IPS DF 4.7 (cell line): ENCODE measurements around the gene CHN2.
A peak's percentile ranks its signal among the peaks of the same experiment; 100 is the strongest.

Experiments used
- DNase-seq: peaks from one replicate; pipeline ENCODE4 v3.0.0-alpha.2; 2013; ENCODE audit warnings: low spot score; ENCODE audit errors: extremely low read depth

CHN2 gene

DNA sequence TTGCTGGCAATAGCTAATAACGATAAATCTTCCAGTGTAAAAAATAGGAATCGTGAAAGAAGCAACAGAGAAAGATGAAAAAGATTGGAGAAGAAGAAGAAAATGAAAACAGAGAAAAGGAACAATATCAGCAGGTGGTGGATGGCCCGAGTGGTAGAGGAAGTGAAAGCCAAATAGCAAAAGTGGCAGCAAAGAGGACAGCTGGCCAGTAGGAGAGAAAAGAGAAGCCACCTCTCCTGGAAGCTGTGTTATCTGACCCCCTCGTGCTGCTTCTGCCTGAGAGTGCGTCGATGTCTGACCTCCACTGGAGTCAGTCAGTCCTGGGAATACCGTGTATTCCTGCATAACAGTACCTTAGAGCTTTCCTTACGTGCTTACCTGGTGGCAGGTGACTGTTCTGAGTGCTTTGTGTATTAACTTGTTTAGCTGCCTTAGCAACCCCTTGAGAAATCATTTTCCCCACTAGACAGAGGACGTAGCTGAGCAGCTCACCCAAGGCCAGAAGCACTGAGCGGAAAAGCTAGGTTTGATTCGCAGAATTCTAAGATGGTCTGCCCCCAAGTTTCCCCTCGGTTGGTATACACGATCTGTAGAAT, 88.3 kb downstream of the CHN2 start:
- no peak for DNase-seq

- DNase-seq: no peak
Measured at GRCh38 chr7:29284696-29285443, 90.3 kb downstream of the CHN2 start.

DNA sequence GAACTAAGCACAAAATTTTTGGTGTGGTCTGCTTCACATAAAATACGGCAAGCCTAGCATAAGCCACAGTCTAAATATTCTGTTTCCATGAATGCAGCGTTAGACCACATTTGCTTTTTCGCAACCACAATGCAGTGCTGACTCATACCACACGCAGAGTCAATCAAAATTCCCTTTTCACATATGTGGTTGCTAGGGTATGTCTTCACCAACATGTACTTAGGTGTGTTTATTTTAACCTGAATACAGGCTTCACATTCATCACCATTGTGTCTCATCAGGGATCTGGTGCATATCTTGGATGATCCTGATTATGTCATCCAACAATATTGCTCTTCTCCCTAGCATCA, 90.8 kb downstream of the CHN2 start:
- DNase-seq: no peak

- DNase-seq: no peak
Measured at GRCh38 chr7:29285861-29286260, 91.3 kb downstream of the CHN2 start.

GRCh38 chr7:29287366-29287765, 92.8 kb downstream of the CHN2 start:
- DNase-seq: no peak

GRCh38 chr7:29288181-29289091, 93.9 kb downstream of the CHN2 start:
- DNase-seq: no peak

DNA sequence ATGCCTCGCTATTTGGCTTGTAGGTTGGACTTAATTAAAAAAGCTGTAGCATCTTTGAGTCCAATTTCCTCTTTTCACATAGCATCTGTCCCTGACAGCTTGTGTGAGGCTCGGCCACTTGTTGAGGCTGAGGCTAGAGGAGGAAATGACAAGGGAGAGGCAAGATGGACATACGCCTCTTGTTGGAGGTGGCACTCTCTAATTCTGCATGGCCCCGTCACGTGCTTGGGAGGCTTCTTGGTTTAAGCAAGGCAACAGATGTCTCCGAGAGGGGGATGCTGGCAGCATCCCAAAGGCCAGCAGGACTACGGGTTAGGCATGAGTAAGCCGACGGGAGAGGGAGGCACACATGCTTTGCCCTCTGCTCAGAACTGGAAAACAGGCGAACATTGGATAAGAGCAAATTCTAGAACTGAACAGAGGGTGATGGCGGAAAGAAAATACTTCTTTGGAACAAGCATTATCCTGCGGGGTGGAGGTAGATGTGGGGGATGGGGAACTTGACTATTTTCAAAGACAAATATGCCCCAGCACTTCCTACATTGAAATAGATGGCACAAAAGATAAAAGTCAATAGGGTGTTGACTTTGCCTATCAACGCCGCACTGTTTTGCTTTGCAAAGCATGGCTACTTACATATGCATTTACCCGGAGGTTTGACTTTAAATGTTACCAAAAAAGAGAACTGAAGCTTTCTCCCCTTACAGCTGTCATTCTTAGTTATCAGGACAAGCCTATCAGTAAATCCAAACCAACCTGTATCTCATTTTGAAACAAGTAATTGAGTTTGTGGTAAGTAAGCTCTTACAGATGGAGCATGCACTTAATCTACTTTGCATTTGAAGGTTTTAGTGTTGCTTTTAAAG, 94.8 kb downstream of the CHN2 start:
- no peak for DNase-seq

- no peak for DNase-seq
Measured at GRCh38 chr7:29290829-29291228, 96.3 kb downstream of the CHN2 start.

DNA sequence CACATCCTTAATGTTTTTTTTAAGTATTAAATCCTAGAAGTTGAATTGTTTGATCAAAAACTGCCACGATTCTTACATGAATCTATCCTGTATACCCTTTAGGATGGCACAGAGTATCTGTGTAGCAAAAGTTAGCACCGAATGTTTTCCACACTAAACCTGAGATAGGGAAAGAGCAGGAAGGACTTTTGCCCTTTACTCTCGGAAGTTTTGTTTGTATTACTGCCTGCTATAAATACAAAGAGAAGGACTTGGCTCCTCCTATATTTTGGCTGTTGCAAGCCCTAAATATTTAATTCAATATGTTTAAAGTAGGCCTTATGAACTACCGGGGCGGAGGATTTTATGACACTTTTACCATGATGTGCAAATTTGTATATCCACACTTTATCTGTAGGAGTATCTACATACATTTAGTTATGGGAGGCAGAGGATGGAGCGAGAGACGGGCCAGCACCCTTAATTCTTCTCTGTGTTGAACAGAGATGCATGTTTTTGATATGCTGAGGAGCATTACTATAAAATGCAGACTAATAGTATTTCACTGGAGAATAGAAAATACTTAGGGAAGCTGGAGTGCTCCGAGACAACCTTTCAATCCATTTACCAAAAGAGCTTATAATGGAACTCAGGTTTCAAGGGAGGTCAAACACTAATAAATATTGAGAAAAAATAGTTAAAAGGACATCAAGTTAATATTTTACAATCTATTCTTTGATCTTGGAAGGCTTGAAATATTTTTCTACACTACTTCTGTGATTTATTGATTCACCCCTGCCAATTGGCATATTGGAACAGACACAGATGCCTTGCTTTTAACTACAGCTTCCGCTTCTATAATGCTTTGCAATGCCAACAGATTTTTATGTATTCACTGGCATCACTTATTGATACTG, 97.4 kb downstream of the CHN2 start:
- DNase-seq: no peak

DNA sequence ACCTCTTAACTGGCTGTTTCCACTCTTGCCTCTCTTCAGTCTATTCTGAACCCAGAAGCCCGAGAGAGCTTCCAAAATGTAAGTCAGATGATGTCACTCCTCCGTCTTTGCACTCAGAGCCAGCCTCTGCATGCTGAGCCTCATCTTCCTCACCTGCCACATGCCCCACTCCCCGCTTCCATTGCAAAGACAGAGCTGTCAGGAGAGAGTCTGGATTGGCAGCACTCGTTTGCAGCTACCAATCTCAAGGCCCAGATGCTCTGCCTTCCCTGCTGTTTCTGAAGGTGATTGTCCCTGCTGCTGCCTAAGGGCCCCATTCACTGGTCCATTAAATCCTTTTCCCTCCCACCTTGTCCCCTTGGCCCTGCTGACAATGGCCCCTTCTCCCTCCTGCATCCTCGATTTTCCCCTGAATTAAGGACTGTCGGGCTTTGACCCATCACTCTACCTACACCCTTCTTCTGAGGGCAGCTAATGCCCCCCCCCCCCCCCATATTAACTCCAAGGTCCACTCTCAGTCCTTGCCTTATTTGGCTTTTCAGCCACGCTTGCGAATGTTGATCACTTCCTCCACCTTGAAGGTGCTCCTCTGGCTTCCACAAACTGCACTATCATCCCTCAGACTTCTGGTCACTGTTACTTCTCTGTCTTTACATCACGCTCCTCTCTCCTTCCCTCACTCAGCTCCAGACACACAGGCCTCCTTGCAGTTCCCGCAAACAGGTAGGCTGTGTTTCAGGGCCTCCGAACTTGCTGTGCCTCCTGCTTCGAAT, 98.5 kb downstream of the CHN2 start:
- no peak for DNase-seq

DNA sequence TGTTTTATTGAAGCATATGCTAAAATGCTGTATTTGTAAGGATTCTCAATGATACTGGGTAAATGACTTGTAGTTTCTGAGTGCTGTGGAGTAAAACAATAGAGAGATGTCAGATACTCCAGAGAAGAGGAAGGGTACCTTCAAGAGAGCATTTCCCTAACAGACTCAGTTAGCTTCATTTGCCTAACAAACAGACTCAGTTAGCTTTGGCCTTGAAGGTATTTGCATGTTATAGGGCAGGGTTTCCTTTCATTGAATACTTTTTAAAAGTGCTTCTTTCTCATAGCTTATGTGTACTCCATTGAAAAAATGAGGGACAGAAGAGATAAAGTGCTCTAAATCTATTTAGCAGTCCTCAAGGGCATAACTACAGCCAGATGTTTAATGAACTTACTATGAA, 101.8 kb downstream of the CHN2 start:
- peak; percentile 51 for DNase-seq

GRCh38 chr7:29297194-29297890, 102.8 kb downstream of the CHN2 start:
- no peak for DNase-seq

GRCh38 chr7:29299086-29299485, 104.5 kb downstream of the CHN2 start:
- no peak for DNase-seq

DNA sequence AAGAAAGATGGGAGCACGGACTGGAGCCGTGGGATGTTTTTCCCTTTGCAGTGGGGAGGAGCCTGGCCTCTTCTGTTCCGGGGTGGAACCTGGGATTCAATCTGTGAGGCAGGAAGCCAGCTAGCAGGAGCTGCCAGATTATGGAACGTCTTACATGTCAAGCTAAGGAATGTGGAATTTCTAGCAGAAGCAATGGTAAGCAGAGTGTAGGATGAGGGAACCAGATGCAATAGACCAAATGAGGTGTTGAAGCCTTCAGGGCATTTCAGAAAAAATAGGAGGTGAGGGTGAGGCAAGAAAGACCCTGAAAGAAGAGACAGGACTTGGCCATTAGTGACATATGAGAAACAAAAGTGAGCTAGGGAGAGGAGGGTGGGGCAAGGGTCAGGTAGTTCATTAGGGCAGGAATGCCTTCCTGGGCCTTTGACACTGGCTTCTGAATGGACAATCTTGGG, 105.5 kb downstream of the CHN2 start:
- no peak for DNase-seq

DNA sequence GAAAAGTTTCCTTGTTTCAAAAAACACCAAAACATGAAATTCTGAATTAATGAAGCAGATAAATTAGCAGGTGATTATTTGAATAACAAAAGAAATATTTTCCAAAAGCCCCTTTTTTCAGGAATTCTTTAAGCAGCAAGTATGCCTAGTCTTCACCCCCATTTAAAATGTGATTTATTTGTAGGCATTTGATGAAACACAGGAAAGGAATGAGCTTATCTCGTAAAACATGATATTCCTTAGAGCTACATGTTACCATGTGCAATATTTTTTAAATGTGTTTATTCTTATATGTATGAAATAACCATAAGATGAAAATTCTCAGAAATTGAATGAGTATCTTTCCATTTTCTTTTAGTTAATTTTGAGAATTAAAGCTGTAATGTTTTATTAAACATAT, 106.1 kb downstream of the CHN2 start:
- no peak for DNase-seq

DNA sequence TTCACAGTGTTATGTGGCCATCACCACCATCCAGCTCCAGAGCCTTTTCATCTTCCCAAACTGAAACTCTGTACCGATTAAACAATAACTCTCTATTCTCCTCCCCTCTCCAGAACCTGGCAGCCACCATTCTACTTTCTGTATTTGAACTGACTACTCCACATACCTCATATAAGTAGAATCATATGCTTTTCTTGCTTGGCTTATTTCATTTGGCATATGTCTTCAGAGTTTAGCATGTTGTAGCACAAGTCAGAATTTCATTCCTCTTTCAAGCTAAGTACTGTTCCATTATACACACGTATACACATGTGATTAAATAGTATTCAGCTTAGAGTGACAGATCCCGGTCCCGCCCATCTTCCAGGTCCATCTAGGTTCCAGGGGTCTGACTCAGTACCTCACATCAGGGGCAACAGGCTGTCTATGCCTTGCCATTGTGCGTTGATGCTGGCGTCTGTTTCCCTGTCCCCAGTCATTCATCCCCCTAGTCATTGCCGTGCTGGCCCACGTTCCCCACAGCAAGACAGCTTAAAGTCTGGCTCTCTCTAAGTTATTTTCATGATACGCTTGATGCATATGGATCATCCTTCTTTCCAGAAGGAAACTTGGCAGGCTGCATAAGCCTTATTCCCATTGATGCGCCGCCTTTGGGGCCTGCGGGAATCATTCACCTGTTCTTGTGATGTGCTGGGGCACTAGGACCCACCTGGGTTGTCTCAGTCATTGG, 108.3 kb downstream of the CHN2 start:
- no peak for DNase-seq

DNA sequence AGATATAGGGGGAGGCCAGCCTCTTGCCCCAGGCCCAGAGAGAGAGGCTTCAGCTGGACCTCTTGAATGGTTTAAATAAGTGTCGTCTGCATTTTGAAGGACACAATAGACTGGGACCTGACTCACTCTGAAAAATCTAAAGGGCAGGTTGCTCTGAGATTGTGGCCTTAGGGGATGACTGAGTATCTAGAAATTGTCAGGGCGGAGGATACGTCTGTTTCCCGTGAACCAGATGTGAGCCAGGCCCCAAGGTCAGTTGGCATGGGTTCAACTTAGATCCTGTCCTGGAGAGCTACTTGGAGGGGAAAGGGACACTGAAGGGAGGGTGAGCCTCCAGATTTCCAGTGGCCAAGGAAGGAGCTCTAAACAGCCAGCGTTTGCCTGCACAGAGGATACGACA, 110.2 kb downstream of the CHN2 start:
- DNase-seq: no peak

DNA sequence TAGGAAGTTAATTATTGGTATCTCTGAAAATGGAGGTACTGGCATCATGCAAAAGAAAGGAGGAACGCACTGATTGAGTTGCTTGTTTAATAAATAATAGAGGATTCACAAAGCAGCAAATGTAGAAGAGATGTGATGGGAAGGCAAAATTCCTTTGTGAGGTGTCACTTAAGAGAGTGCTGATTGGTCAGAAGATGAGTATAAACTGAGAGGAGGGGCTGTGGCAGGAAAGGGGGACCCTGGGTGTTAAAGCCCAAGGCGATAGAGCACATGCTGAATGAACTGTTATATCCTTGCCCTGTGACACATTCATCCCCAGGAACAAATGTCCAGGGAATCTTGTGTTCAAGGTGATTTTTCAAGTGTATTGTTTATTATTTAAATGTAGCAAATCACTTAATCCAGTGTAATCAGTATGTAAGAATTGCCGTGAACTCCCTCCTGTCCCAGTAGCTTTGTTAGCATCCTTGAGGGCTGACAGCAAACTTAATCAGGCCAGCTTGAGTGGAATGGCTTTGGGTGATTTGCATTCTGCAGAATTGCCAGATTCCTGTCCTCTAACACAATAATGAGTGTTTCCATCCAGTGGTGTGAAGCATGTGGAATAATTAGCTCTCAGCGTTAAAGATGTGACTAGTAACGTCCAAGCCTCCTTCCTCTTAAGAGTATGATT, 111.9 kb downstream of the CHN2 start:
- DNase-seq: no peak
